ENCODE results near the gene MAEA.
A peak's percentile ranks its signal among the peaks of the same experiment; 100 is the strongest.

Gene MAEA

GRCh38 chr4:1249731-1250526, 39.8 kb upstream of the MAEA start:
- peak in 5 of 6 experiments; percentile 35 to 60 (median 54) for DNase-seq

DNA sequence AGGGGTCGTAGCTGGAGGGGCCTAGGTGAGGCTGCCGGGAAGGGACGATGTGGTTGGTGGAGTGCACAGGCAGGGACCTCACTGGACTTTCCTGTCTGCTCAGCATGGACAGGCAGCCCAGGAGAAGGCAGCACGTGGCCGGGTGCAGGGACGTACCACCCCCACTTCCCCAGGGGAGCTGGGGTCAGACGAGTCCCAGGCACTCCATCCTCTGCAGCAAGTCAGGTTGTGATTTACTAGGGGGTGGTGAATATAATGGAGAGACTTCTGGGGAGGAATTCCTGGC, 39.2 kb upstream of the MAEA start:
- no peak for DNase-seq

DNA sequence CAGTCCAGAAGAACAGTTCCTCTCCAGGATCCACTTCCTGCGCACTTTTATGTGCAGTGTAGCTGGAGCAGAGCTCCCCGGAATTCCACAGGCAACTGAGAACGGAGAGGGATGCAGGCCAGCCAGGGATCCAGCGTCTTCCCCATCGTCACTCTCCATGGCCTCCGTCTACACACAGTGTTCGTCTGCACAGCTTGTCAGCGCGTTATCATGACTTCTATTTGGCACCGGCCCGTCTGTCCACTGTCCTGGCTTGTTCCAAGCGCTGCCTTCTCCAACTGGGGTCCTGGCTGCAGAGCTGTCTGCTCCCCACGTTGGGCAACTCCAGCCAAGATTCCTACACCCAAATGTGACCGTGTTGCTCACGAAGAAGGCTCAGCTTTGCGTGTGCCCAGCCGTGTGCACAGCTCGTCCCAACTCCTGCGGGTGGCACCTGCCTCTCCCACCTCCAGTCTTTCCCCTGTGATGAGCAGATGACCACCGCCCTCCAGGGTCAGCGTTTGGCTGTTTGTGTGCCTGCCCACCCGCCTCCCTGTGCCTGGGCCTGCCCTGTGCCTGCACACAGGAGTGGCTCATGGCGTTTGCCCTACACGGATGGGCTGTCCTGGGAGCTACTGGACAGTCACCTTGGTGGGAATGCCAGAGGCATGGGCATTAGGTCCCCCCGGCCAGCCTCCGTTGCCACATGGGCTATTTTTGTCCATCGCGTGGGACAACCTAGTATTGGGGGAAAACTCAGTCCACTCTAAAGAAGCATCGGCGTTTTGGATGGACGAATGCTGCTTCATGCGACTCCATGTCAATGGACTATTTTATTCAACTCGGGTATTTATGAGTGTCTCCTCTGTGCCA, 38.5 kb upstream of the MAEA start:
- DNase-seq = no peak

DNA sequence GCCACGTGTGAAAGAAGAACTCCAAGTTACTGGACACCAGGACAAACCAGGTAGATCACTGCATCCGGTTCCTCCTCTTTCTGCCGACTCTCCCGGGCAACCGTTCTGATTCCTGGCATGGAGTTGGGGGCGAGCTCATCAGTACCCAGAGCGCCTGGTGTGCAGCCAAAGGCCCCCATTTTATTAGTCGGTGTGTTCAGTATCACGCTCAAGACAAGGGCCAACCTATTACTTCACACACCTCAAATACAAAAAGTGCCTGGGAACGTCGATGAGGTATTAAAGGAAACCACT, 38.0 kb upstream of the MAEA start:
- no peak for DNase-seq

DNA sequence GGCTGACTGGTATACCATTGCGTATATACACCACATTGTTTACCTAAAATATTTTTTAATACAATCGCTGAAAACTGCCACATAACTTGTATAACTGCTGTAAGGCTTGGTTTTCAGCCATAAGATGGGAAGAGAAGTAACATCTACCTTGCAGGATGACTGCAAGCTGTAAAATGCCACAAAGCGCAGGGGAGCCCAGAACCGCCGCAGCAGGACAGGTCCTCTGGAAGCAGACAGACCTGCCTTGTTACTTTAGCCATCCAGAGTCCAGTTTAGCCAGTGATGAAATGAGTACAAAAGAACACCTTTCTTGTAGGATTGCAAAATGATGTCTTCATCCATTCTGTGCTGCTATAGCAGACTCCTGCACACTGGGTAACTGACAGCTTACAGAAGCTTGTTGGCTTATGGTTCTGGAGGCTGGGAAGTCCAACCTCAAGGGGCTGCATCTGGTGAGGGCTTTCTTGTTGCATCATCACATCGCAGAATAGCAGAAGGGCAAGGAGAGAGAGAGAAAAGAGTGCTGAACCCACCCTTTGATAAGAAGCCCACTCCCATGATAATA, 36.7 kb upstream of the MAEA start:
- no peak for DNase-seq

- DNase-seq = peak in 1 of 6 experiments; percentile 20
These were observed 35.9 kb upstream of the MAEA start for GRCh38 chr4:1253831-1254230.

DNA sequence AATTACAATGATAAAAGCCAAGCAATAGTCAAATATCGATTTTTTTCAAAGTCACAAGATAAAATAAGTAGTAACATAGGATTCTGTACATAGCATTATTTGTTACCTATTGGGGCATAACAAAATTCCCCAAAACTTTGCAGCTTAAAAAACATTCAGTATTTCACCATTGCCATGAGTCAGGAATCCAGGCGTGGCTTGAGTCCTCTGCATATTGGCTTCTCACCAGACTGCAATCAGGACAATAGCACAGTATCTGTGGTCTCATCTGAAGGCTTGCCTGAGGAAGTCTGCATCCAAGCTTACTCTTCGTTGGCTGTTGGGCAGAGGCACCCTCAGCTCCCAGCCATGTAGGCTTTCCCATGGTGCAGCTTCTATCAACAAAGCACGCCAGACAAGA, 34.5 kb upstream of the MAEA start:
- DNase-seq = no peak

DNA sequence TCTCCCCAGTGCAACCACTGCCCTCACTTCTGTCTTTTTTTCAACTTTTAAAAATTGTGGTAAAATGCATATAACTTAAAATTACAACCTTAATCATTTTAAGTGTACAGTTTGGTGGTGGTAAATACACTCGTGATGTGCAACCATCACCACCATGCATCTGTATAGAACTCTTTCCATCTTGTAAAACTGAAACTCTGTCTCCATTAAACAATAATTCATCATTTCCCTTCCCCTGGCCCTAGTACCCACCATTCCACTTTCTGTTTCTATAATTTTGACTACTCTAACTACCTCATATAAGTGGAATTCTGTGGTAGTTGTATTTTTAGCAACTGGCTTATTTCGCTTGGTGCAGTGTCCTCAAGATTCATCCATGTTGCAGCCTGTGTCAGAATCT, 34.0 kb upstream of the MAEA start:
- DNase-seq = no peak

- DNase-seq = no peak
These were observed 31.2 kb upstream of the MAEA start for GRCh38 chr4:1258457-1258856.

- DNase-seq = no peak
These were observed 29.7 kb upstream of the MAEA start for GRCh38 chr4:1259966-1260365.

DNA sequence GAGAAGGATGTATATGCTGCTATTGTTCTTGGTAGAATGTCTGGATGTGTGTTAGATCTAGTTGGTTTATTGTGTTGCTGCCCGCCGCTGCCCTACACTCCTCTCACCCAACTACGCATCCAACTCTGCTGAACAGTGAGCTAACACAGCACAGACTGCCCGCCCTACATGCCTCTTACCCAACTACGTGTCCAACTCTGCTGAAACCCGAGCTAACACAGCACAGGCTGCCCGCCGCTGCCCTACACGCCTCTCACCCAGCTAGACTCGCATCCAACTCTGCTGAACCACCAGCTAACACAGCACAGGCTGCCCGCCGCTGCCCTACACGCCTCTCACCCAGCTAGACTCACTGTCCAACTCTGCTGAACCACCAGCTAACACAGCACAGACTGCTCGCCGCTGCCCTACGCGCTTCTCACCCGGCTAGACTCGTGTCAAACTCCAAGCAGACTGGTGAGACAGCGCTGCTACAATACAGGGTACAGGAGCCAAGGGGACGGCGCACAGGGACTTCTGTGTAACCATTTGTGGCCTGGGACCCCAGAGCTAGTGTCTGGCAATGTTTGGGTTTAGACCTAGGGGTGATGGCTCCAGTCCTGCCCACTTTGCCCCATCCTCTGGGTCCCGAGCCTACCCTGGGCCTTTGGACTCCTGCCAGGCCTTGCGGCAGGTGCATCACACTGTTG, 29.1 kb upstream of the MAEA start:
- no peak for DNase-seq

DNA sequence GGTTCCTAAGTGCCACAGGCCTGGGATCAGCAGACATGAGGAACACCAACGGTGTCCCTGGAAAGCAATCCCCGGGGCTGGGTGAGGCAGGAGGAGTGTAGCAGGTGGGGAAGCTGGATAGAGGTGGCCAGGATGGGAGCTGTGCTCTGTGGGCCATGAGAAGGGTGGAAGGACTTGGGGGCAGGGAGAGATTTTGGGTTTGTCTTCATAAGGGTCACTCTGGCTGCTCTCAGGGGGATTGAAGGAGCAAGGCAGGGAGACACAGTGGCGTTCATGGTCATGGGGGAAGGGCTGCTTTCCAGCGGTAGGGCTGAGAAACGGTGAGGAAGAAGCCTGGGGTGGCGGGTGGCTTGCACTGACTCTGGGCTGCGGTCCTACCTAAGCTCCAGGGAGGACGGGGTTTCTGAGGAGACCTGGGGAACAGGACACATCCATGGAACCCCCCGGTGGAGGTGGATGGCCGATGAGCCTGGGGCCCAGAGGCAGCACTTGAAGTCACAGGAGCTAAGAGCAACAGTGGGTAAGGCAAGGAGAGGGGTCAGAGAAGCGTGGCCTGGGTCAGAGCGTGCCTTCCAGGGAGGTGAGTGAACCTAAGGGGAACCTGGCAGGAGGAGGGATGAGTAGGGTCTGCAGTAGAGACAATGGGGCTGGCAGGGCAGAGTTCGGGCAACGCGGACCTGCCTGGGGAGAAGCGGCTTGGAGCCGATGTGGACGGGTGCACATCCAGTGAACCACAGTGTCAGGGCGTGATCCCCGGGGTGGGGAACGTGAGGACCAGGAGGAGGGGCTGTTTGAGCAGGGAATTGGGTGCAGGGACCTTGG, 28.4 kb upstream of the MAEA start:
- DNase-seq = no peak

- no peak for DNase-seq
These were observed 24.7 kb upstream of the MAEA start for GRCh38 chr4:1264942-1265341.

- DNase-seq = no peak
These were observed 24.3 kb upstream of the MAEA start for GRCh38 chr4:1265351-1265750.

- peak in 3 of 6 experiments; percentile 37 to 57 (median 45) for DNase-seq
These were observed 22.6 kb upstream of the MAEA start for GRCh38 chr4:1266881-1267763.

DNA sequence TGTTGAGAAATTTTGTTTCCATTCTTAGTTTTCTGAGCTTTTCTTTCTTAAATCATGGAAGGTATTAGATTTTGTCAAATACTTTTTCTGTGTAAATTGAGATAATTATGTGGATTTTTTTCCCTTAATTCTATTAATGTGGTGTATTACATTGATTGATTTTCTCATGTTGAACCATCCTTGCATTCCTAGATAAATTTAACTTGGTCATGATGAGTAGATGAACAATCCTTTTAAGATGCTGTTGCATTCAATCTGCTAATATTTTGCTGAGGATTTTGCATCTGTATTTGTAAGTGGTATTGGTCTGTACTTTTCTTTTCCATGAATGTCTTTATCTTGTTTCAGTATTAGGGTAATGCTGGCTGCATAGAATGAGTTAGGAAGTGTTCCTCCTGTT, 20.5 kb upstream of the MAEA start:
- no peak for DNase-seq

DNA sequence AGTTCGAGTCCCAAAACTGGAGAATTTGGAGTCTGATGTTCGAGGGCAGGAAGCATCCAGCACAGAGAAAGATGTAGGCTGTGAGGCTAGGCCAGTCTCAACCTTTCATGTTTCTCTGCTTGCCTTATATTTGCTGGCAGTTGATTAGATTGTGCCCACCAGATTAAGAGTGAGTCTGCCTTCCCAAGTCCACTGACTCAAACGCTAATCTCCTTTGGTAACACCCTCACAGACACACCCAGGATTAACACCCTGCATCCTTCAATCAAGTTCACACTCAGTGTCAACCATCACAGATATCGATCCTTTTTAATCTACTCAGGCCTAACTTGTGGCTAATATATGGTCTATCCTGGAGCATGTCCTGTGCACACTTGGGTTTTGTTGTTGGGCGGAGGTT, 18.0 kb upstream of the MAEA start:
- DNase-seq = no peak

GRCh38 chr4:1274871-1275270, 14.8 kb upstream of the MAEA start:
- no peak for DNase-seq

DNA sequence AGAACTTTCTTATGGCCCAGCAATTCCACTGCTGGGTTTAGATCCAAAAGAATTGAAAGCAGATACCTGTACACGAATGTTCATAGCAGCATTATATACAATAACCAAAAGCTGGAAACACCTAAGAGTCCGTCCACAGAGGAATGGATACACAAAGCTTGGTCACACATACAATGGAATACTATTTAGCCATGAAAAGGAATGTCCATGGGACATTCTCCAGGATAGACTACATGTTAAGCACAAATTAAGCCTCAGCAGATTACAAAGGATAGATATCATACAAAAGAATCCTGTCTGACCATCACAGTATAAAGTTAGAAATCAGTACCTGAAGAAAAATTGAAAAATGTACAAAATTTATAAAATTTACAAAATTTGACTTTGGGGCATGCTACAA, 12.7 kb upstream of the MAEA start:
- no peak for DNase-seq

GRCh38 chr4:1277667-1278665, 11.7 kb upstream of the MAEA start:
- no peak for DNase-seq

GRCh38 chr4:1279253-1279652, 10.4 kb upstream of the MAEA start:
- no peak for DNase-seq

Data from stimulated activated naive CD4-positive, alpha-beta T cell (primary cell).